GM12873 (cell line): ENCODE data around the gene ZNF438.
A peak's percentile ranks its signal among the peaks of the same experiment; 100 is the strongest.

Experiments
- CTCF ChIP-seq: IDR thresholded peaks from 2 replicates; pipeline ENCODE4 v1.5.1; 2012; ENCODE audit warnings: low read depth, mild to moderate bottlenecking, moderate library complexity, low read length, control low read depth; ENCODE audit not compliant: insufficient read depth; ENCODE audit errors: missing control alignments

The ZNF438 gene

GRCh38 chr10:31031558-31032257 is at the start of gene ZNF438:
Gene ZNF438, minus strand, starts transcription at chr10:31031865. Its CDS starts 154,831 bp downstream, at chr10:30877034.
- TF ChIP-seq CTCF = peak; percentile 73

- no peak for TF ChIP-seq CTCF
Measured at GRCh38 chr10:31076610-31076988, 44.9 kb upstream of the ZNF438 start.

- TF ChIP-seq CTCF = no peak
Measured at GRCh38 chr10:31075881-31076609, 44.4 kb upstream of the ZNF438 start.

GRCh38 chr10:31075434-31075833 is 43.8 kb upstream of the ZNF438 start:
- TF ChIP-seq CTCF = no peak

- TF ChIP-seq CTCF = no peak
Measured at GRCh38 chr10:31074722-31075086, 43.0 kb upstream of the ZNF438 start.

GRCh38 chr10:31073996-31074721 is 42.5 kb upstream of the ZNF438 start:
- no peak for TF ChIP-seq CTCF

GRCh38 chr10:31073211-31073610 is 41.5 kb upstream of the ZNF438 start:
- TF ChIP-seq CTCF = no peak
